ENCODE data around the gene NXT1.

NXT1 gene

DNA sequence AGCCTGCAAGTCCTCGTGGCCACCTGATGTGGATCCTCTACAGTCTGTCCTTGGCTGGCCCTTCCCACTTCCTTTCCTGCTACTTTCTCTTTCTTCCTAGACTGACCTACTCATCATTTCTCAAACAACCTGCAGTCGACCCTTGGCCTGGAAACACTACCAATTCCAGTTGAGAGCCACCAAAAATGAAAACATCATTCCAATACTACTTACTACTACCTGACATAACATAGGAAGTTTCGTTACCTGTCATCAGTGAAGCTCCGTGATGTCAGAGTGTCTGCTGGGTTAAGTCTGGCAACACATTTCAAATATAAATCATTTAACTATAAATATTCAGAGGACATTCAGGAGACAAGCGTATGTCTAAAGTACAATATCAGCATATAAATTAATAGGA, 25.2 kb downstream of the NXT1 start:
- DNase-seq (ENCODE audit: low spot score): no peak
- TF ChIP-seq, protein P1, sequence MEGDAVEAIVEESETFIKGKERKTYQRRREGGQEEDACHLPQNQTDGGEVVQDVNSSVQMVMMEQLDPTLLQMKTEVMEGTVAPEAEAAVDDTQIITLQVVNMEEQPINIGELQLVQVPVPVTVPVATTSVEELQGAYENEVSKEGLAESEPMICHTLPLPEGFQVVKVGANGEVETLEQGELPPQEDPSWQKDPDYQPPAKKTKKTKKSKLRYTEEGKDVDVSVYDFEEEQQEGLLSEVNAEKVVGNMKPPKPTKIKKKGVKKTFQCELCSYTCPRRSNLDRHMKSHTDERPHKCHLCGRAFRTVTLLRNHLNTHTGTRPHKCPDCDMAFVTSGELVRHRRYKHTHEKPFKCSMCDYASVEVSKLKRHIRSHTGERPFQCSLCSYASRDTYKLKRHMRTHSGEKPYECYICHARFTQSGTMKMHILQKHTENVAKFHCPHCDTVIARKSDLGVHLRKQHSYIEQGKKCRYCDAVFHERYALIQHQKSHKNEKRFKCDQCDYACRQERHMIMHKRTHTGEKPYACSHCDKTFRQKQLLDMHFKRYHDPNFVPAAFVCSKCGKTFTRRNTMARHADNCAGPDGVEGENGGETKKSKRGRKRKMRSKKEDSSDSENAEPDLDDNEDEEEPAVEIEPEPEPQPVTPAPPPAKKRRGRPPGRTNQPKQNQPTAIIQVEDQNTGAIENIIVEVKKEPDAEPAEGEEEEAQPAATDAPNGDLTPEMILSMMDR (IDR thresholded peaks at IDR 0.05; ENCODE audit: borderline replicate concordance, control extremely low read depth, extremely low read depth, insufficient read depth, missing control alignments): no peak
- in situ Hi-C loops (cut with MboI; ENCODE audit: low sequenced_read_pairs, unreplicated experiment): no loop called here

- in situ Hi-C loops (cut with MboI; ENCODE audit: low sequenced_read_pairs, unreplicated experiment): no loop called here
- DNase-seq (ENCODE audit: low spot score): no peak
- TF ChIP-seq, protein P1 (IDR thresholded peaks at IDR 0.05; ENCODE audit: borderline replicate concordance, control extremely low read depth, extremely low read depth, insufficient read depth, missing control alignments): no peak
These were observed 29.2 kb downstream of the NXT1 start for GRCh38 chr20:23379772-23380171.

GRCh38 chr20:23381876-23382275, 31.3 kb downstream of the NXT1 start:
- no peak for DNase-seq (ENCODE audit: low spot score)
- in situ Hi-C loops (cut with MboI; ENCODE audit: low sequenced_read_pairs, unreplicated experiment): no loop called here
- TF ChIP-seq, protein P1 (IDR thresholded peaks at IDR 0.05; ENCODE audit: borderline replicate concordance, control extremely low read depth, extremely low read depth, insufficient read depth, missing control alignments): no peak

GRCh38 chr20:23386304-23387117, 35.9 kb downstream of the NXT1 start:
- DNase-seq (ENCODE audit: low spot score): no peak
- TF ChIP-seq, protein P1 (IDR thresholded peaks at IDR 0.05; ENCODE audit: borderline replicate concordance, control extremely low read depth, extremely low read depth, insufficient read depth, missing control alignments): no peak
- in situ Hi-C loops (cut with MboI; ENCODE audit: low sequenced_read_pairs, unreplicated experiment): no loop called here

GRCh38 chr20:23387118-23387443, 36.5 kb downstream of the NXT1 start:
- no peak for DNase-seq (ENCODE audit: low spot score)
- in situ Hi-C loops (cut with MboI; ENCODE audit: low sequenced_read_pairs, unreplicated experiment): no loop called here
- TF ChIP-seq, protein P1 (IDR thresholded peaks at IDR 0.05; ENCODE audit: borderline replicate concordance, control extremely low read depth, extremely low read depth, insufficient read depth, missing control alignments): no peak

- DNase-seq (ENCODE audit: low spot score): no peak
- in situ Hi-C loops (cut with MboI; ENCODE audit: low sequenced_read_pairs, unreplicated experiment): no loop called here
- TF ChIP-seq, protein P1 (IDR thresholded peaks at IDR 0.05; ENCODE audit: borderline replicate concordance, control extremely low read depth, extremely low read depth, insufficient read depth, missing control alignments): no peak
These were observed 39.6 kb downstream of the NXT1 start for GRCh38 chr20:23390091-23390774.
